Hematopoietic multipotent progenitor cell treated with erythropoietin and hydrocortisone succinate and interleukin-3 and kit ligand, for 6 days (in vitro differentiated cells): ENCODE measurements around the gene NPM1.
"Not testable (repeated sequence)": the region's sequence is repeated elsewhere in the genome, so short reads cannot be mapped to it uniquely, and the experiment has no call there.

Source experiments
- DNase-seq: peaks from one replicate; pipeline ENCODE4 v3.0.0-alpha.2; 2015

Gene NPM1

GRCh38 chr5:171386006-171386671, 1.5 kb upstream of the NPM1 start:
- no peak for DNase-seq

GRCh38 chr5:171386861-171387344, 746 bp upstream of the NPM1 start:
- peak; percentile 72 for DNase-seq

GRCh38 chr5:171387970-171388815, 544 bp downstream of the NPM1 start:
- peak; percentile 88 for DNase-seq

GRCh38 chr5:171388816-171389168, 1.1 kb downstream of the NPM1 start:
- no peak for DNase-seq

GRCh38 chr5:171390883-171391677, 3.4 kb downstream of the NPM1 start:
- peak; percentile 1 for DNase-seq

- DNase-seq = peak; percentile 2
Observed at GRCh38 chr5:171391996-171392577, 4.4 kb downstream of the NPM1 start.

GRCh38 chr5:171392585-171393159, 5.0 kb downstream of the NPM1 start:
- no peak for DNase-seq

GRCh38 chr5:171395042-171395441, 7.4 kb downstream of the NPM1 start:
- peak; percentile 1 for DNase-seq

- DNase-seq = not testable (repeated sequence)
Observed at GRCh38 chr5:171396583-171396982, 8.9 kb downstream of the NPM1 start.

- DNase-seq = no peak
Observed at GRCh38 chr5:171397190-171397589, 9.5 kb downstream of the NPM1 start.

GRCh38 chr5:171397599-171397998, 9.9 kb downstream of the NPM1 start:
- no peak for DNase-seq

GRCh38 chr5:171398660-171399059, 11.0 kb downstream of the NPM1 start:
- not testable (repeated sequence) for DNase-seq

GRCh38 chr5:171400169-171400568, 12.5 kb downstream of the NPM1 start:
- no peak for DNase-seq

GRCh38 chr5:171401167-171401947, 13.7 kb downstream of the NPM1 start:
- no peak for DNase-seq

- not testable (repeated sequence) for DNase-seq
Observed at GRCh38 chr5:171402751-171403150, 15.1 kb downstream of the NPM1 start.

- peak; percentile 74 for DNase-seq
Observed at GRCh38 chr5:171405615-171406014, 18.0 kb downstream of the NPM1 start.

- DNase-seq = no peak
Observed at GRCh38 chr5:171407234-171407633, 19.6 kb downstream of the NPM1 start.

GRCh38 chr5:171409164-171410136, 21.8 kb downstream of the NPM1 start:
- peak; percentile 68 for DNase-seq

- no peak for DNase-seq
Observed at GRCh38 chr5:171410181-171410580, 22.5 kb downstream of the NPM1 start.

GRCh38 chr5:171412186-171412585, 24.5 kb downstream of the NPM1 start:
- no peak for DNase-seq
